B cell (primary cell): ENCODE data around the gene RDH5. TPM values are rescaled to one million over a fixed set of nuclear protein-coding genes. Genes with fewer than 3 reads are reported as not detected.

Experiments used
- ATAC-seq: fragments of 200-7000 bp; cut with Tn5 transposase; one replicate; pipeline ENCODE4 v1.10.0; 2021; ENCODE audit warnings: low read depth, mild to moderate bottlenecking, moderate number of reproducible peaks, moderate library complexity
- CTCF ChIA-PET: fragments of 350-600 bp; sonication (Branson Sonifier 250); formaldehyde crosslinking; loops from one replicate; lab custom pipeline; 2021; ENCODE audit warnings: antibody characterized with exemption, inconsistent platforms; lab: Charles Lee
- POLR2A ChIA-PET: fragments of 350-600 bp; sonication (Branson Sonifier 250); formaldehyde crosslinking; loops from one replicate; lab custom pipeline; 2021; ENCODE audit warnings: antibody characterized with exemption; lab: Charles Lee
- DNase-seq: peaks from one replicate; pipeline ENCODE4 v3.0.0; 2013
- H2AFZ ChIP-seq: 2 replicates; pipeline ENCODE4 v1.6.1; 2012; ENCODE audit warnings: mild to moderate bottlenecking, low read depth, low read length; ENCODE audit not compliant: insufficient read depth, poor library complexity, severe bottlenecking
- H3K27ac ChIP-seq, 2 donors: 1 replicate in 1 of 2; 2 replicates in 1 of 2; pipeline ENCODE4 v1.5.1; 2012 to 2013; ENCODE audit warnings: low read length in 2 of 2, mild to moderate bottlenecking in 2 of 2, moderate library complexity in 1 of 2
- H3K27me3 ChIP-seq, 4 experiments: fragments of 200-600 bp in 1 of 4; sonication (generic) in 1 of 4; replicated peaks in 1 of 4; 1 replicate in 2 of 4; 2 replicates in 2 of 4; pipeline versions ENCODE4 v1.6.1 to v1.7.0; 2013 to 2016; ENCODE audit warnings: low read length in 3 of 4, mild to moderate bottlenecking in 2 of 4, mixed read lengths in 1 of 4, moderate library complexity in 1 of 4; ENCODE audit not compliant: insufficient read depth in 4 of 4, control insufficient read depth in 3 of 4; ENCODE audit errors: control extremely low read depth in 1 of 4
- H3K36me3 ChIP-seq, 2 experiments: replicated peaks in 1 of 2; 1 replicate in 1 of 2; 2 replicates in 1 of 2; pipeline versions ENCODE4 v1.6.1 to v1.7.1; 2013; ENCODE audit warnings: low read length in 1 of 2; ENCODE audit not compliant: insufficient read depth in 2 of 2, control insufficient read depth in 1 of 2; ENCODE audit errors: control extremely low read depth in 1 of 2, extremely low read depth in 1 of 2
- H3K4me1 ChIP-seq, 2 donors: fragments of 200-600 bp in 1 of 2; sonication (generic) in 1 of 2; 1 replicate in 1 of 2; 2 replicates in 1 of 2; pipeline versions ENCODE4 v1.5.1 to v1.6.1; 2013 to 2017; ENCODE audit warnings: low read length in 2 of 2; ENCODE audit not compliant: control insufficient read depth in 2 of 2, insufficient read depth in 2 of 2
- H3K4me2 ChIP-seq: replicated peaks from 2 replicates; pipeline ENCODE3; 2012; ENCODE audit warnings: mild to moderate bottlenecking, low read depth, low read length; ENCODE audit not compliant: poor library complexity, severe bottlenecking
- H3K4me3 ChIP-seq, 5 experiments: fragments of 200-600 bp in 1 of 5; sonication (generic) in 1 of 5; 1 replicate in 3 of 5; 2 replicates in 2 of 5; pipeline versions ENCODE4 v1.5.1 to v1.7.0; 2011 to 2016; ENCODE audit warnings: low read length in 4 of 5, mild to moderate bottlenecking in 4 of 5, low read depth in 2 of 5, control low read depth in 1 of 5, moderate library complexity in 1 of 5; ENCODE audit not compliant: insufficient read depth in 1 of 5; ENCODE audit errors: control extremely low read depth in 1 of 5, extremely low read depth in 1 of 5
- H3K79me2 ChIP-seq: fragments of 200-600 bp; sonication (generic); one replicate; pipeline ENCODE4 v1.6.0; 2016; ENCODE audit warnings: low read length; ENCODE audit not compliant: control insufficient read depth, insufficient read depth
- H3K9ac ChIP-seq: fragments of 200-600 bp; sonication (generic); 2 replicates; pipeline ENCODE4 v1.6.1; 2017; ENCODE audit warnings: mild to moderate bottlenecking, low read length, moderate library complexity
- H3K9me3 ChIP-seq, 3 donors: one replicate each; pipeline versions ENCODE4 v1.6.1 to v1.7.1; 2013; ENCODE audit warnings: low read length in 2 of 3; ENCODE audit not compliant: control insufficient read depth in 2 of 3, insufficient read depth in 1 of 3; ENCODE audit errors: control extremely low read depth in 1 of 3
- H4K20me1 ChIP-seq: 2 replicates; pipeline ENCODE4 v1.6.0; 2012; ENCODE audit warnings: mild to moderate bottlenecking, low read length; ENCODE audit not compliant: insufficient read depth, control insufficient read depth, poor library complexity, severe bottlenecking
- H3K27ac Mint-ChIP-seq: one replicate; pipeline ENCODE4 v1.8.0; 2021; ENCODE audit warnings: mixed read lengths
- H3K27me3 Mint-ChIP-seq: one replicate; pipeline ENCODE4 v1.8.0; 2021; ENCODE audit warnings: mixed read lengths
- H3K4me1 Mint-ChIP-seq: one replicate; pipeline ENCODE4 v1.8.0; 2021; ENCODE audit warnings: mixed read lengths
- H3K4me3 Mint-ChIP-seq: one replicate; pipeline ENCODE4 v1.8.0; 2021; ENCODE audit warnings: mixed read lengths
- H3K9me3 Mint-ChIP-seq: one replicate; pipeline ENCODE4 v1.8.0; 2022; ENCODE audit warnings: mixed read lengths; ENCODE audit not compliant: insufficient read depth
- CTCF ChIP-seq: fragments of 200-600 bp; IDR thresholded peaks from one replicate; pipeline ENCODE4 v1.8.0; 2022; ENCODE audit warnings: antibody characterized with exemption, mild to moderate bottlenecking
- EZH2 ChIP-seq: IDR thresholded peaks from 2 replicates; pipeline ENCODE4 v1.6.1; 2012; ENCODE audit warnings: borderline replicate concordance, low read depth, mild to moderate bottlenecking, moderate library complexity, low read length; ENCODE audit not compliant: insufficient read depth, poor library complexity, severe bottlenecking
- WGBS: methylation state at CpG from one replicate; pipeline ENCODE4 v1.1.5; 2013; ENCODE audit warnings: missing lambda C conversion rate; ENCODE audit not compliant: insufficient coverage; 5-methylcytosine and 5-hydroxymethylcytosine counted together
- intact Hi-C: fragments of 100-400 bp; cut with micrococcal nuclease; formaldehyde crosslinking; loops from one replicate; pipeline ENCODE4 v1.10.0; 2022
- polyA plus RNA-seq: library from polyadenylated mRNA; depleted of rRNA; stranded (reverse); fragments of >200 nt; gene quantifications from 2 replicates; pipeline ENCODE4 v1.2.3, GENCODE V29; 2012
- total RNA-seq, 2 donors: library from RNA; stranded (reverse); fragments of 120-200 nt in 1 of 2; gene quantifications; 1 replicate in 1 of 2; 2 replicates in 1 of 2; pipeline versions ENCODE4 v1.2.3 to v1.2.4, GENCODE V29; 2013 to 2022

RDH5 gene
- total and polyA plus RNA-seq, 2 donors (not counting 1 experiment from before 2014, with no cell fraction given) = 32.6 to 37.8 TPM

DNA sequence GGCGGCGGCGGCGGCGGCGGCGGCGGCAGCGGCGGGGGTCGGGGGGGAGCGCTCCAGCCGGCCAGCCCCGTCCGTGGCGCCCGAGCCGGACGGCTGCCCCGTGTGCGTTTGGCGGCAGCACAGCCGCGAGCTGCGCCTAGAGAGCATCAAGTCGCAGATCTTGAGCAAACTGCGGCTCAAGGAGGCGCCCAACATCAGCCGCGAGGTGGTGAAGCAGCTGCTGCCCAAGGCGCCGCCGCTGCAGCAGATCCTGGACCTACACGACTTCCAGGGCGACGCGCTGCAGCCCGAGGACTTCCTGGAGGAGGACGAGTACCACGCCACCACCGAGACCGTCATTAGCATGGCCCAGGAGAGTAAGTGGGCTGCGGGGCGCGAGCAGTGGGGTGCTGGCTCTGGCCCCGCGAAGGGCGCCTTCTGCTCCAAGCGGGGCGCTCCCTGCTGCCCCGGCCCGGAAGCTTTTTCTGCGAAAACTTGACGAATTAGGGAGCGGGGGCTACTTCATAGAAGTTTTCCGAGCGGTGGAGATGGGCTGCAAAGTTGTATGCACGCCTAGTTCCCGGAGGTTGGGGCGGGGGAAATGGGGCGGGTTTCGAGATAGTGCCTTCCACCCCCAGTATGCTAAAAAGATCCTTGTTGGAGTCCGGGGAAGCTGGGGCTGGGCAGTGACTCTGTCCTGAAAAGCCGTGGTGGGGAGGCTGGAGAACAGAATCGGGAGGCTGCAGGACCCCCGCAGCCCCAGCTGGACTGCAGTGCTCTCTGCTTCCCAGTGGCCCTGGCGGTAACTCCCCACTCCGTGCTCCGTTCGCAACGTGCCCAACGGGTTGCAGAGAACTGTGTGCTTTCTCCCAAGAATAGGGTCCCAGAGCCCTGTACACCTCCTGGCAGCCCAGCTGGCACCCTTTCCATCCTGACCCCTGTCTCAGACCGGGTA is 23.5 kb downstream of the RDH5 start:
- Histone ChIP-seq H3K4me3 (peak overlapping the region; percentile 58 to 77 (median 69)), H4K20me1 (no peaks in the 10 kb centered on the region), H3K9ac (peak overlapping the region; percentile 77), H3K79me2 (peaks cover 6% of the 10 kb centered on the region), H3K4me2 (peak overlapping the region; percentile 97), H3K4me1 (peaks cover 20 to 32% of the 10 kb centered on the region in 2 donors), H2AFZ (peak overlapping the region; percentile 79), H3K9me3 (no peaks in the 10 kb centered on the region), H3K27me3 (no peaks in the 10 kb centered on the region), H3K27ac (no peak overlapping the region), H3K36me3 (no peaks in the 10 kb centered on the region)
- 1% methylated on average over 73 of the region's 73 CpGs for WGBS
- ATAC-seq (peak; percentile 44), DNase-seq (peak; percentile 71)
- Mint-ChIP-seq H3K9me3 (no peaks in the 10 kb centered on the region), H3K27me3 (no peaks in the 10 kb centered on the region), H3K4me1 (peaks cover 37% of the 10 kb centered on the region), H3K4me3 (peak overlapping the region; percentile 97), H3K27ac (peak overlapping the region; percentile 87)
- CTCF ChIA-PET = interaction anchor here (0.7 to 4.3 kb wide), 7 partner anchors 9 to 336 kb away, joined by 3 to 12 read pairs (median 4); partner anchors contain the start of gene BLOC1S1
- TF ChIP-seq CTCF = no peak
- no peak for TF ChIP-seq EZH2
- POLR2A ChIA-PET = interaction anchor here (0.6 to 1.3 kb wide), 4 partner anchors 51 to 442 kb away, joined by 3 read pairs; partner anchors contain the start of gene ZC3H10
- intact Hi-C loops = loop anchor here (5.0 kb wide), 1 partner anchor 724 kb away; the partner anchor contains the start of gene SPRYD4
